Stimulated activated CD4-positive, alpha-beta T cell treated with anti-CD3 and anti-CD28 coated beads, Interleukin-4, amount 100 ng/mL, for 24 hours (primary cell): ENCODE measurements around the gene SLC17A9.

Experiments
- DNase-seq: peaks from one replicate; pipeline ENCODE4 v3.0.0-alpha.2; 2020

Gene SLC17A9

GRCh38 chr20:62983210-62983609 is 30.7 kb downstream of the SLC17A9 start:
- DNase-seq: no peak

DNA sequence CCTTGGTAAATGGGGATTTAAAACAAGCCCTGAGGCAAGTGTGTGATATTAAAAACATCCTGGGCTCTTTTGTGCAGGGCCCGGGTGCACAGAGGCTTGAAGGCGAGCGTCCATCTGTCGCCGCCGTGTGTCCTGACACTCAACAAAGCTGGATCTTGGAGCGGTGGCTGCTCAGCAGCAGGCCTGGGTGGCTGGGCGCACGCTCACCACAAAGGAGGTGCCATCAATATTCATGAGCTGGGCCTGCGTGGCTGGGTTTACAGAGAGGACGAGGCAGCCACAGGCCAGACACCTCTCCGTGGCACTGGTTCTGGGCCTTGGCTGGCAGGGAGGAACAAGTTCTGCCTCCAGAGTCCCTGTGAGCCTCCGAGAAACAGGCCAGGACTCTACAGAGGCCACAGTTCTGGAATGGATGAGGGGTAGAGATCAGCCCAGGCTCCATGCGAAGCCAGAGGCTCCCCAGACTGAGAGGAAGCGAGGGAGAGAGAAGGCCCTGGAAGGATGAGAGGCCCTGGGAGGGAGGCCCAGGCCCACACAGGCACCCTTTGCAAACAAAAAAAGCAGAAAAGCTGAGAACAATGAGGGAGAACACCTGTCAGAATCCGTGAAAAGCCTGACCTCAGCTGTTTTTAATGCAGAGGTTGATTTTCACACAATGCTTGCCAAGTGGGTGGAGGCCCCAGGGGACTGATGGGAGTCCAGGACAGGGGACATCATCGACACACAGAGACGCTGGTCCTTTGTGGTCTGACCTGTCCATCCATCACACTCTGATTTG is 32.3 kb downstream of the SLC17A9 start:
- no peak for DNase-seq

- DNase-seq: no peak
Measured at GRCh38 chr20:62985444-62985778, 32.9 kb downstream of the SLC17A9 start.

- DNase-seq: no peak
Measured at GRCh38 chr20:62986257-62986800, 33.8 kb downstream of the SLC17A9 start.

- DNase-seq: no peak
Measured at GRCh38 chr20:62987114-62987513, 34.6 kb downstream of the SLC17A9 start.

DNA sequence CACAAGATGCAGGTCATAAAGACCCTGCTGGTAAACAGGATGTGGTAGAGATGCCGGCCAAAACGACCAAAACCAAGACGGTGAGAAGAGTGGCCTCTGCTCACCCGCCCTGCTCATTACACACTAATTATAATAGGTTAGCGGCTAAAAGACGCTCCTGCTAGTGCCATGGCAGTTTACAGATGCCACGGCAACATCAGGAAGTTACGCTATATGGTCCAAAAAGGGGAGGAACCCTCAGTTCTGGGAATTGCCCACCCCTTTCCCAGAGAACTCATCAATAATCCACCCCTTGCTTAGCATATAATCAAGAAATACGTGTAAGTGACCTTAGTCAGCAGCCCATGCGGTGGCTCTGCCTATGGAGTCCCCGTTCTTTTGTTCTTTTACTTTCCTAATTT is 36.7 kb downstream of the SLC17A9 start:
- DNase-seq: peak; percentile 12

GRCh38 chr20:62990306-62990825 is 37.9 kb downstream of the SLC17A9 start:
- DNase-seq: no peak

GRCh38 chr20:62991196-62991807 is 38.8 kb downstream of the SLC17A9 start:
- no peak for DNase-seq

DNA sequence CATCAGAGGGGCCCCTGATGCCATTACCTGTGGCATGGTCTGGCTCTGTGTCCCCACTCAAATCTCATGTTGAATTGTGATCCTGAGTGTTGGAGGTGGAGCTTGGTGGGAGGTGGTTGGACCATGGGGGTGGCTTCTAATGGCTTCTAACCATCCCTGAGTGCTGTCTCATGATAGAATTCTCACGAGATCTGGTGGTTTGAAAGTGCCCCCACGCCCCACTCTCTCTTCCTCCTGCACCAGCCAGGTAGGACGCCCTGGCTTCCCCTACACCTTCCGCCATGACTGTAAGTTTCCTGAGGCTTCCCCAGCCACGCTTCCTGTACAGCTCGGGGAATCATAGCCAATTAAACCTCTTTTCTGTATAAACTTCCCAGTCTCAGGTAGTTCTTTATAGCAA is 39.4 kb downstream of the SLC17A9 start:
- DNase-seq: no peak

GRCh38 chr20:62993856-62994494 is 41.5 kb downstream of the SLC17A9 start:
- DNase-seq: no peak

GRCh38 chr20:62994869-62995281 is 42.4 kb downstream of the SLC17A9 start:
- no peak for DNase-seq

DNA sequence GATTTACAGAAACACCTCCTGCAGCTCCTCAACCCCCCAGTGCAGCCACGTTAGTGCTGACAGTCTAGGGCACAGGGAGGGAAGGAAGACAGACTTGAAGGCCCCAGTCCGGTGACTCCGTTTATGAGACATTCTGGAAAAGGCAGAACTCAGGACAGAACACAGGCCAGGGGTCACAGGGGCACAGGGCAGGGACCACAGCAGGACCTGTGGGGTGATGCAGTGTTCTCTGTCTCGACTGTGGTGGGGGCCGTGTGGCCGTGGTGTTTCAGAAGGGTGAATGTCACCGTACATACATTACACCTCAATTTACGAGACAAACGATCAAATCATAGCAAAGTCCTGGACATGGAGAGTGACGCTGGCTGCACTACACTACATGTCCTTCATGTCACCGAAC is 43.0 kb downstream of the SLC17A9 start:
- DNase-seq: no peak

DNA sequence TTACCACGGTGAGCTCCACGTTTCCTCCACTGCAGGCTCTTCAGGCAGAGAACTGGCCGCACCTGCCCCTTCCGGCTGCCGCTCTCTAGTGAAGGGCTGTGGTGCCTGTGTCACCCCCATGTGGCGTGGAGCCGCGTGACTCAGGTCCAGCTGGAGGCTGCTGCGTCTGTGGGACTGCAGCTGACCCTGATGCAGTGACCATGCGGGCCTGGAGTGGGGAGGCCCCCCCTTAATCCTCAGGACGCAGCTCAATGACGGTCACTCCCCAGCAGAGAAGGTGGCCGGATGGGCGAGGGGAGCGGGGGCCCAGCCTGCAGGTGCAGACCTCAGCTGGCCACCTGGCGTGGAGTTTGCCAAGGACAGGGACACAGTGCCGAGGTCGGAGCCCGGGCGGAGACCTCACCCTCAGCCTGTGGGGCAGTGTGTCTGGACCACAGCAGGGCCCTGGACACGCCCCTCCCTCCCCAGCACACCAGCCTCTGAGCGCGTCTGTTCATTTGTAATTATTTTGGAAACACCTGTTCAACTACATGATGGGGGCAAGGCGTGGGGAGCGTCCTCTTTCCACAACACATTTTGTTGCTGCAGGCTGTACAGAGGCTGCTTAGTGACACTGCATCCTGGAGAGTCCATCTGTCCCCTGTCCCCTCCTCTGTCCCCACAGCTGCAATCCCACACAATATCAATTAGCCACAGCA is 43.5 kb downstream of the SLC17A9 start:
- no peak for DNase-seq

GRCh38 chr20:62996596-62996982 is 44.1 kb downstream of the SLC17A9 start:
- no peak for DNase-seq

- DNase-seq: no peak
Measured at GRCh38 chr20:62997417-62998035, 45.0 kb downstream of the SLC17A9 start.

GRCh38 chr20:62998449-62998848 is 45.9 kb downstream of the SLC17A9 start:
- no peak for DNase-seq

DNA sequence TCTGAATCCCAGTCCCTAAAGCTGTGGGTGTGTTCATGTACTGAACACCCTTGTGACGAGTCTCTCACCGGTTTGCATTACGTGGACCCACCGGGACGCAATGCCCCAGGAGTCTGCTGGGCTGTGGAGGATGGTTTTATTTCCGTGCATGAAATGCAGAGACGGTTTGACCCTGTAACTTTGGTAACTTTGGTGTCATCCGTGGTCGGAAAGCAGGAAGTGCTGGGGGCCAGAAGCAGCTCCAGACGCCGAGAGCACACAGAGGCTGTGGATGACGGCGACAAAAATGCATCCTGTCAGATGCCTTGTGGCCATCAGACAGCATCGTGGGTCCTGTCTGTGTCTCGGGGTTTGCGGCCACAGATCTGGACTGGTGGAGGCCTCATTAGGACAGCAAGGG is 47.1 kb downstream of the SLC17A9 start:
- DNase-seq: no peak

GRCh38 chr20:63000036-63000435 is 47.5 kb downstream of the SLC17A9 start:
- no peak for DNase-seq

DNA sequence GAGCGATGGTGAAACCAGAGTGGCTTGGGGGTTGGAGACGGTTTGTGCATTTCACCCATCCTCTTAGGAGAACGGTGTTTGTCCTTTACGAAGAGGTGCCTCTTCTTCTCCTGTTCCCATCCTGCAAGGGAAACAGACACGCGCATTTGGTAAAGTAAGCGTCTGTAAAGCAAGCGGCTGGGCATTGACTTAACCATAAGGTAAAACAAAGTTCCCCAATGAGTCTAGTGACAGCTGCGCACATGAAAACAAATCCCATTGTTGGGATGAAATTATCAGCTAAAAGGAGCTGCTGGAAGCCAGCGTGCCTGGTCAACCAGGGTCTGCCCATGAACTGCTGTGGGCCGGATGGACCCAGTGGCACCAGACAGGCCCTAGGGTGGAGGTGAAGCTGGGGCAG is 48.4 kb downstream of the SLC17A9 start:
- no peak for DNase-seq

GRCh38 chr20:63002511-63002910 is 50.0 kb downstream of the SLC17A9 start:
- DNase-seq: no peak

GRCh38 chr20:63003546-63003945 is 51.0 kb downstream of the SLC17A9 start:
- DNase-seq: no peak

GRCh38 chr20:63004607-63005364 is 52.3 kb downstream of the SLC17A9 start:
- DNase-seq: no peak
